Kidney (tissue), 14 donors: ENCODE data around the gene DAB1. TPM values are rescaled to one million over a fixed set of nuclear protein-coding genes. Genes with fewer than 3 reads are reported as not detected.

ENCODE experiments used
- DNase-seq, 5 donors: peaks; one replicate each; pipeline ENCODE4 v3.0.0-alpha.2; 2013 to 2020
- FAIRE-seq: peaks from 2 replicates; lab custom pipeline; 2012; peaks lifted over from hg19 to GRCh38; lab: Jason Lieb, UNC
- H3K27ac ChIP-seq, 2 donors: one replicate each; pipeline ENCODE4 v1.7.0; 2013; ENCODE audit warnings: low read depth in 2 of 2, low read length in 2 of 2, inconsistent platforms in 1 of 2
- H3K27me3 ChIP-seq: one replicate; pipeline ENCODE4 v1.7.1; 2013; ENCODE audit warnings: low read length, inconsistent platforms; ENCODE audit not compliant: control insufficient read depth, insufficient read depth
- H3K36me3 ChIP-seq, 3 donors: one replicate each; pipeline versions ENCODE4 v1.7.0 to v1.7.1; 2013; ENCODE audit warnings: low read length in 3 of 3, control low read depth in 1 of 3, inconsistent platforms in 1 of 3; ENCODE audit not compliant: insufficient read depth in 3 of 3, control insufficient read depth in 2 of 3
- H3K4me1 ChIP-seq, 3 donors: one replicate each; pipeline versions ENCODE4 v1.7.0 to v1.7.1; 2013; ENCODE audit warnings: low read length in 3 of 3, inconsistent platforms in 1 of 3, low read depth in 1 of 3; ENCODE audit not compliant: control insufficient read depth in 2 of 3, insufficient read depth in 2 of 3
- H3K4me3 ChIP-seq, 3 donors: one replicate each; pipeline versions ENCODE4 v1.7.0 to v1.8.1; 2013; ENCODE audit warnings: low read length in 3 of 3, control low read depth in 1 of 3, inconsistent platforms in 1 of 3
- H3K9ac ChIP-seq, 3 donors: one replicate each; pipeline versions ENCODE4 v1.7.0 to v1.7.1; 2013; ENCODE audit warnings: low read length in 3 of 3, control low read depth in 1 of 3, inconsistent platforms in 1 of 3
- H3K9me3 ChIP-seq, 3 donors: one replicate each; pipeline versions ENCODE4 v1.7.0 to v1.7.1; 2013; ENCODE audit warnings: low read length in 3 of 3, control low read depth in 1 of 3, inconsistent platforms in 1 of 3; ENCODE audit not compliant: control insufficient read depth in 2 of 3, insufficient read depth in 1 of 3
- CTCF ChIP-seq: IDR thresholded peaks from 3 replicates; pipeline ENCODE4 v1.5.1; 2012; ENCODE audit warnings: mild to moderate bottlenecking, moderate library complexity, borderline replicate concordance; ENCODE audit not compliant: insufficient read depth; ENCODE audit errors: extremely low read depth
- intact Hi-C: fragments of 100-400 bp; cut with DNase I; formaldehyde crosslinking; loops from one replicate; pipeline ENCODE4 v1.11.1; 2022
- polyA plus RNA-seq: library from polyadenylated mRNA; stranded (reverse); fragments of 350-450 nt; fragmentation: Illumina TruSeq; extraction: RNeasy Lipid Tissue Mini Kit (QIAGEN cat#74804); gene quantifications from one replicate; pipeline ENCODE4 v1.2.3, GENCODE V29; 2014; ENCODE audit warnings: low read depth, low replicate concordance; ENCODE audit not compliant: insufficient read depth
- total RNA-seq: library from RNA; stranded (reverse); fragmentation: NEBNext Ultra II Directional; extraction: Animal tissue kit (Norgen Biotek cat#: 25700); gene quantifications from one replicate; pipeline ENCODE4 v1.2.1, GENCODE V29; 2021
- donor health status: control.
- donor health status: control.
- donor health status: control.
- donor health status: control.
- donor health status: control.
- donor health status: DM: yes; HTN: yes; CAD: no.
- donor health status: Normal renal cell carcinoma (clear cell type).

Gene DAB1
- total and polyA plus RNA-seq, 2 donors from 2014 or later = 2.3 TPM; not detected in 1

GRCh38 chr1:56965916-56966697 lies 457.8 kb downstream of the DAB1 start, which contains the start of gene C8B:
C8B (minus strand) TSS chr1:56966015; CDS start chr1:56965948, 67 bp downstream.
- no peak for DNase-seq
- Histone ChIP-seq H3K27ac (no peak within 1 kb of the TSS), H3K4me3 (no peak within 1 kb of the TSS), H3K27me3 (no peaks in the 10 kb centered on the region), H3K9ac (no peak within 1 kb of the TSS), H3K9me3 (no peaks in the 10 kb centered on the region), H3K36me3 (no peaks in the 10 kb centered on the region), H3K4me1 (peaks cover 0 to 6% (median 0%) of the 10 kb centered on the region in 3 donors)
- FAIRE-seq = no peak
- TF ChIP-seq CTCF = no peak
- intact Hi-C loops = no loop called here

GRCh38 chr1:56965191-56965590 lies 458.7 kb downstream of the DAB1 start:
- intact Hi-C loops = no loop called here
- FAIRE-seq (no peak), DNase-seq (no peak)

GRCh38 chr1:56964349-56965017 lies 459.4 kb downstream of the DAB1 start:
- FAIRE-seq = no peak
- no peak overlapping the region for H3K9ac ChIP-seq
- no peaks in the 10 kb centered on the region for H3K36me3 ChIP-seq
- H3K4me3 ChIP-seq = no peak overlapping the region
- H3K9me3 ChIP-seq = no peaks in the 10 kb centered on the region
- no peak for TF ChIP-seq CTCF
- intact Hi-C loops = no loop called here
- DNase-seq = no peak
- H3K27me3 ChIP-seq = no peaks in the 10 kb centered on the region
- peaks cover 0 to 6% (median 0%) of the 10 kb centered on the region in 3 donors for H3K4me1 ChIP-seq
- H3K27ac ChIP-seq = no peak overlapping the region

More at GRCh38 chr1:56965191-56965590, 458.7 kb downstream of the DAB1 start:
- TF ChIP-seq CTCF = no peak
- Histone ChIP-seq H3K9ac (no peak overlapping the region), H3K4me3 (no peak overlapping the region), H3K9me3 (no peaks in the 10 kb centered on the region), H3K36me3 (no peaks in the 10 kb centered on the region), H3K27ac (no peak overlapping the region), H3K27me3 (no peaks in the 10 kb centered on the region), H3K4me1 (peaks cover 0 to 6% (median 0%) of the 10 kb centered on the region in 3 donors)
